ENCODE data around the gene PPM1L.

The PPM1L gene

GRCh38 chr3:161084277-161084676 is 328.2 kb downstream of the PPM1L start:
- Histone ChIP-seq H3K9ac (ENCODE audit: low read length in 5 of 5) (no peak overlapping the region), H3K4me3 (ENCODE audit: low read depth in 1 of 5, low read length in 5 of 5) (no peak overlapping the region), H3K36me3 (ENCODE audit: control insufficient read depth in 5 of 5, insufficient read depth in 5 of 5, low read length in 5 of 5) (peaks cover 3 to 11% (median 6%) of the 10 kb centered on the region in 5 donors), H3K27ac (ENCODE audit: low read depth, low read length) (no peak overlapping the region), H3K4me1 (ENCODE audit: control insufficient read depth in 5 of 5, insufficient read depth in 5 of 5, low read length in 5 of 5) (peaks cover 0 to 8% (median 0%) of the 10 kb centered on the region in 5 donors), H3K27me3 (ENCODE audit: control insufficient read depth in 5 of 5, insufficient read depth in 4 of 5, low read length in 5 of 5) (no peaks in the 10 kb centered on the region), H3K9me3 (ENCODE audit: control insufficient read depth in 5 of 5, low read length in 5 of 5) (no peaks in the 10 kb centered on the region)

GRCh38 chr3:161093895-161094294 is 337.9 kb downstream of the PPM1L start:
- Histone ChIP-seq H3K27me3 (ENCODE audit: control insufficient read depth in 5 of 5, insufficient read depth in 4 of 5, low read length in 5 of 5) (no peaks in the 10 kb centered on the region), H3K27ac (ENCODE audit: low read depth, low read length) (no peak overlapping the region), H3K36me3 (ENCODE audit: control insufficient read depth in 5 of 5, insufficient read depth in 5 of 5, low read length in 5 of 5) (peaks cover 0 to 3% (median 2%) of the 10 kb centered on the region in 5 donors), H3K4me1 (ENCODE audit: control insufficient read depth in 5 of 5, insufficient read depth in 5 of 5, low read length in 5 of 5) (no peaks in the 10 kb centered on the region), H3K9ac (ENCODE audit: low read length in 5 of 5) (no peak overlapping the region), H3K4me3 (ENCODE audit: low read depth in 1 of 5, low read length in 5 of 5) (no peak overlapping the region), H3K9me3 (ENCODE audit: control insufficient read depth in 5 of 5, low read length in 5 of 5) (no peaks in the 10 kb centered on the region)

DNA sequence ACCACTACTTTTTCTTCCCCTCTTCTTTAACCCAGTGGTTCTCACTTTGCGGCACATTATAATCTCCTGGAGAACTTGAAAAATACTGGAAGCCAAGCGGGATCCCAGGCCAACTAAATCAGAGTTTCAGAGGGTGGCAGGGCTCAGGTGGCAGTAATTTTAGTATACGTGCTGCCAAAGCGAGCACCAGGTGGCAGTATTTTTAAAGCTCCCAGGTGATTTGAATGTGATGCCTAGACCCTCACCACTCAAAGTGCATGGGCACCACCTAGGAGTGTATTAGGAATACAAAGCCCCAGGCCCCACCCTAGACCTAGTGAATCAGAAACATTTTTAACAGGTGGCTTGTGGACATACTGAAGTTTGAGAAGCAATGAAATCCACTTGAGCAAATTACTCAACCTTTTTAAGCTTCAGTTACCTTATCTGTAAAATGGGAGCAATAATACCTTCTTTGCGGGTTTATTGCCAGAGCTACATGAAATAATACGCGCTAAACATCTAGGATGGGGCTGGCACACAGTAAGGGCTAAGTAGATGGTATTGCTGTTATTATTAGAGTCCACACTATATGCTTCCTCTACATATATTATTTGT is 340.8 kb downstream of the PPM1L start:
- no peak overlapping the region for H3K9ac ChIP-seq (ENCODE audit: low read length in 5 of 5)
- no peaks in the 10 kb centered on the region for H3K27me3 ChIP-seq (ENCODE audit: control insufficient read depth in 5 of 5, insufficient read depth in 4 of 5, low read length in 5 of 5)
- no peak overlapping the region for H3K4me3 ChIP-seq (ENCODE audit: low read depth in 1 of 5, low read length in 5 of 5)
- H3K36me3 ChIP-seq (ENCODE audit: control insufficient read depth in 5 of 5, insufficient read depth in 5 of 5, low read length in 5 of 5), result peaks cover 0 to 10% (median 6%) of the 10 kb centered on the region in 5 donors
- H3K4me1 ChIP-seq (ENCODE audit: control insufficient read depth in 5 of 5, insufficient read depth in 5 of 5, low read length in 5 of 5), result no peaks in the 10 kb centered on the region
- H3K27ac ChIP-seq (ENCODE audit: low read depth, low read length), result no peak overlapping the region
- no peaks in the 10 kb centered on the region for H3K9me3 ChIP-seq (ENCODE audit: control insufficient read depth in 5 of 5, low read length in 5 of 5)

DNA sequence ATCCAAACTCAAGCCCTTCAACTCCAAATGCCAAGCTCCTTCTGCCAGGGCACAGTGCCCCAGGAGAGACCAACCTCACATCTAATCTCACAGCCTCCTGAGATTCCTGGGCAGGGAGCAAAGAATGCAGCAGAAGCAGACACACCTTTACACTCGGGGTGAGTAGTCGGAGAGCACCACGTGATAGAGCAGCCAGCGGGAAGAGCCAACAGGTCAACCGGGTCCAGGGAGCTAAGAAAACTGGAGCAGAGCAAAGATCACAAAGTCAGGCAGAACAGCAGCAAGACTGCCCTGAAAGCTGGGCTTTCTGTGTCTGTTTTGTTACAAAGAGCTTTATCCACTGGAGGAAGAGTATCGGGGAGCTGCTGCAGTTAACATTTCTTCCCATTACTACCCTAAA is 345.0 kb downstream of the PPM1L start:
- H3K27me3 ChIP-seq (ENCODE audit: control insufficient read depth in 5 of 5, insufficient read depth in 4 of 5, low read length in 5 of 5), result no peaks in the 10 kb centered on the region
- H3K4me1 ChIP-seq (ENCODE audit: control insufficient read depth in 5 of 5, insufficient read depth in 5 of 5, low read length in 5 of 5), result peaks cover 0 to 19% (median 14%) of the 10 kb centered on the region in 5 donors
- H3K9ac ChIP-seq (ENCODE audit: low read length in 5 of 5), result no peak overlapping the region
- peaks cover 0 to 8% (median 3%) of the 10 kb centered on the region in 5 donors for H3K36me3 ChIP-seq (ENCODE audit: control insufficient read depth in 5 of 5, insufficient read depth in 5 of 5, low read length in 5 of 5)
- no peaks in the 10 kb centered on the region for H3K9me3 ChIP-seq (ENCODE audit: control insufficient read depth in 5 of 5, low read length in 5 of 5)
- H3K4me3 ChIP-seq (ENCODE audit: low read depth in 1 of 5, low read length in 5 of 5), result no peak overlapping the region
- no peak overlapping the region for H3K27ac ChIP-seq (ENCODE audit: low read depth, low read length)

- no peaks in the 10 kb centered on the region for H3K27me3 ChIP-seq (ENCODE audit: control insufficient read depth in 5 of 5, insufficient read depth in 4 of 5, low read length in 5 of 5)
- no peak overlapping the region for H3K27ac ChIP-seq (ENCODE audit: low read depth, low read length)
- H3K4me3 ChIP-seq (ENCODE audit: low read depth in 1 of 5, low read length in 5 of 5), result no peak overlapping the region
- H3K36me3 ChIP-seq (ENCODE audit: control insufficient read depth in 5 of 5, insufficient read depth in 5 of 5, low read length in 5 of 5), result peaks cover 0 to 8% (median 3%) of the 10 kb centered on the region in 5 donors
- H3K4me1 ChIP-seq (ENCODE audit: control insufficient read depth in 5 of 5, insufficient read depth in 5 of 5, low read length in 5 of 5), result peaks cover 0 to 19% (median 14%) of the 10 kb centered on the region in 5 donors
- H3K9ac ChIP-seq (ENCODE audit: low read length in 5 of 5), result no peak overlapping the region
- no peaks in the 10 kb centered on the region for H3K9me3 ChIP-seq (ENCODE audit: control insufficient read depth in 5 of 5, low read length in 5 of 5)
Measured at GRCh38 chr3:161101609-161102008, 345.6 kb downstream of the PPM1L start.

DNA sequence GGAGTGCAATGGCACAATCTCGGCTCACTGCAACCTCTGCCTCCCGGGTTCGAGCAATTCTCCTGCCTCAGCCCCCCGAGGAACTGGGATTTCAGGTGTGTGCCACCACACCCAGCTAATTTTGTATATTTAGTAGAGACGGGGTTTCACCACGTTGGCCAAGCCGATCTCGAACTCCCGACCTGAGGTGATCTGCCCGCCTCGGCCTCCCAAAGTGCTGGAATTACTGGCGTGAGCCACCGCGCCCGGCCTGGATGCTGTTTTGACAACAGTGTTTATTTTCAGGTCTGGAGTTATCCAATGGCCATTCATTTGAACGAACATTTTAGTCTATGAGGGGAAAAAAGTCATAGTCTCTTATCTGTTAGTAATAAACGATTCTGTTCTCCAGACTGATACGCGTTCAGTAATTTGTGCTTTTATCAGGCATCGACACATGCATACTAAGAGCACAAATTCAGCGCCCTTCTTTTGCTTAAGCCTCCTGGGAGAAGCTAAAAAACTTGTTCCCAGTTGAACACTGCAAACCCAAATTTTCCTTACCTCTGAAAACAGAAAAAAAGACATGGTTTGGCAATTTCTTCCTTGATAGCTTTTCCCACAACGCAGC is 347.9 kb downstream of the PPM1L start:
- Histone ChIP-seq H3K9ac (ENCODE audit: low read length in 5 of 5) (peak overlapping the region; percentile 52 to 80 (median 64)), H3K9me3 (ENCODE audit: control insufficient read depth in 5 of 5, low read length in 5 of 5) (no peaks in the 10 kb centered on the region), H3K36me3 (ENCODE audit: control insufficient read depth in 5 of 5, insufficient read depth in 5 of 5, low read length in 5 of 5) (peaks cover 0 to 8% (median 3%) of the 10 kb centered on the region in 5 donors), H3K27me3 (ENCODE audit: control insufficient read depth in 5 of 5, insufficient read depth in 4 of 5, low read length in 5 of 5) (no peaks in the 10 kb centered on the region), H3K27ac (ENCODE audit: low read depth, low read length) (peak overlapping the region; percentile 4), H3K4me3 (ENCODE audit: low read depth in 1 of 5, low read length in 5 of 5) (peak overlapping the region; percentile 75 to 93 (median 87)), H3K4me1 (ENCODE audit: control insufficient read depth in 5 of 5, insufficient read depth in 5 of 5, low read length in 5 of 5) (peaks cover 0 to 19% (median 14%) of the 10 kb centered on the region in 5 donors)

DNA sequence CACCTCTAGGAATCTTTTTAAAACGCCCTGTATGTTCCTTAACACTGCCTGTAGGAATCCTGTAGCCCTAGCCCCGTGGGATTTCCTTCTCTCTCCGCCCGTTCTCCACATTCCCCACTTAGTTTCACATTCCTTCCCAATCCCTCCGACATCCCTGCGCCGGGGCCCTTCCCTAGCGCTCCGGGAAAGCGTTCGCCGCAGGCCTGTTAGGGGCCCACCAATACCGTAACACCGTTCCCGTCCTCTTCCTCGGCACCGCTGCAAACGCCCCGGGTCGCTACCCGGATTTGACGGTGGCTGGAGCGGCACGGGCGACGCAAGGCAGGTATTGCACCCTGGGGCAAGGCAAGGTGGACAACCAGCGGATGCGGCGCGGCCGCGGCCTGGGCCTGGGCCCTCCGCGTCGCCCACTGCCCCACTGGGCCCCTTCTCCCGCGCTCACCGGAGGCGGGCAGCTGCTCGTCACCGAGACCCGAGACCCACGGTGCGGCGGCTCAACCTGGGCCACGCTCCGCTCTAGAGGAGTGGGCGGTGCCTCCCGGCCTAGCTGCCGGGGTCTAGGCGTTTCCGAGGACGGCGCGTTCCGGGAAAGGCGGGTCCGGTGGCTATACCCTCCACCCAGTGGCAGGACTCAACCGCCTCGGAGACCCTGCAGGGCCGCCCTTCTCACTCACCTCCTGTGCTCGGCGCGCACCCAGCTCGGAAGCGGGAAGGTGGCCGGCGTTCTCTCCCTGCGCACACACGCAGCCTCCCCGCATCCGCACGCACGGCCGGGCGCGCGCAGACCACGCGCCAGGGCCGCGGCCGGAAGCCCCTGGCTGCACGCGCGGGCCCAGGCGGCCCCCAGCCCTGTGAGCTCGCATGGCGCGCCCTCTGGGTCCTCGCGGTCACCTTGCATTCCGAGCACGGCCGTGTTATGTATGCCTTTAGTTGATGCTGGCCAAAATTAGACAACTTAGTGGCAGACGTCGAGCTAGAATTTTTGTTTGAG is 348.8 kb downstream of the PPM1L start, which contains the start of gene B3GALNT1:
Gene B3GALNT1, minus strand, starts transcription at position 789 of the 991 bp plus-strand sequence. CDS start 18,595 bp downstream, outside the sequence.
- Histone ChIP-seq H3K4me1 (ENCODE audit: control insufficient read depth in 5 of 5, insufficient read depth in 5 of 5, low read length in 5 of 5) (peaks cover 0 to 19% (median 14%) of the 10 kb centered on the region in 5 donors), H3K9me3 (ENCODE audit: control insufficient read depth in 5 of 5, low read length in 5 of 5) (no peaks in the 10 kb centered on the region), H3K36me3 (ENCODE audit: control insufficient read depth in 5 of 5, insufficient read depth in 5 of 5, low read length in 5 of 5) (peaks cover 0 to 4% (median 3%) of the 10 kb centered on the region in 5 donors), H3K27ac (ENCODE audit: low read depth, low read length) (peak within 1 kb of the TSS; percentile 4), H3K9ac (ENCODE audit: low read length in 5 of 5) (peak within 1 kb of the TSS; percentile 52 to 80 (median 64)), H3K4me3 (ENCODE audit: low read depth in 1 of 5, low read length in 5 of 5) (peak within 1 kb of the TSS; percentile 75 to 93 (median 87)), H3K27me3 (ENCODE audit: control insufficient read depth in 5 of 5, insufficient read depth in 4 of 5, low read length in 5 of 5) (no peaks in the 10 kb centered on the region)

GRCh38 chr3:161107311-161107710 is 351.3 kb downstream of the PPM1L start:
- Histone ChIP-seq H3K4me3 (ENCODE audit: low read depth in 1 of 5, low read length in 5 of 5) (no peak overlapping the region), H3K27ac (ENCODE audit: low read depth, low read length) (no peak overlapping the region), H3K4me1 (ENCODE audit: control insufficient read depth in 5 of 5, insufficient read depth in 5 of 5, low read length in 5 of 5) (peaks cover 0 to 19% (median 14%) of the 10 kb centered on the region in 5 donors), H3K36me3 (ENCODE audit: control insufficient read depth in 5 of 5, insufficient read depth in 5 of 5, low read length in 5 of 5) (no peaks in the 10 kb centered on the region), H3K27me3 (ENCODE audit: control insufficient read depth in 5 of 5, insufficient read depth in 4 of 5, low read length in 5 of 5) (no peaks in the 10 kb centered on the region), H3K9me3 (ENCODE audit: control insufficient read depth in 5 of 5, low read length in 5 of 5) (no peaks in the 10 kb centered on the region), H3K9ac (ENCODE audit: low read length in 5 of 5) (no peak overlapping the region)

DNA sequence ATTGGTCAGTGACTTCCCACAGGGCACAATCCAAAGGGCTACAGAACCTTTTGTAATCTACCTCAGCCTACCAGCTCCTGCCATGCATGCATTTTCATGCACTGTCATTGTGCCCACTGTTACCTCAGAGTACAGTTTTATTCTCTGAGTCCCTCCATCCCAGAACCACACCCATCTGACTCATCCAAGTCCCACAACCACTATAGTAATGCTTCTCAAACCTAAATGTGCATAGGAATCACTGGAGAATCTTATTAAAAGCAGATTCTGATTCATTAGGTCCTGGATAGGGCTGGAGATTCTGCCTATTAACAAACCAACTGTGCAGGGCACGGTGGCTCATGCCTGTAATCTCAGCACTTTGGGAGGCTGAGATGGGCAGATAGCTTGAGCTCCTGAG is 352.8 kb downstream of the PPM1L start:
- Histone ChIP-seq H3K27ac (ENCODE audit: low read depth, low read length) (no peak overlapping the region), H3K9me3 (ENCODE audit: control insufficient read depth in 5 of 5, low read length in 5 of 5) (no peaks in the 10 kb centered on the region), H3K9ac (ENCODE audit: low read length in 5 of 5) (no peak overlapping the region), H3K27me3 (ENCODE audit: control insufficient read depth in 5 of 5, insufficient read depth in 4 of 5, low read length in 5 of 5) (no peaks in the 10 kb centered on the region), H3K36me3 (ENCODE audit: control insufficient read depth in 5 of 5, insufficient read depth in 5 of 5, low read length in 5 of 5) (no peaks in the 10 kb centered on the region), H3K4me3 (ENCODE audit: low read depth in 1 of 5, low read length in 5 of 5) (no peak overlapping the region), H3K4me1 (ENCODE audit: control insufficient read depth in 5 of 5, insufficient read depth in 5 of 5, low read length in 5 of 5) (peaks cover 0 to 19% (median 14%) of the 10 kb centered on the region in 5 donors)
